ENCODE data around the gene MME. TPM values are rescaled to one million over a fixed set of nuclear protein-coding genes. Genes with fewer than 3 reads are reported as not detected.

MME gene
- total and polyA plus RNA-seq, 10 of the 15 experiments (the other 5 are each of a cell fraction or from before 2014, with no cell fraction given): under 0.01 to 0.23 (median 0.09) TPM; not detected in 3

- no peak for FAIRE-seq
- ChIA-PET POLR2A (no interaction called here), CTCF (no interaction called here), RAD21 (ENCODE audit: unreplicated experiment) (no interaction called here), SMC1A (ENCODE audit: uncharacterized antibody, unreplicated experiment) (interaction anchor here (1.1 kb wide), 1 partner anchor 8 kb away, joined by 3 read pairs; no protein-coding TSS in a partner anchor)
- Histone ChIP-seq H3K9ac (ENCODE audit: control insufficient read depth, insufficient read depth, low read length) (no peak overlapping the region), H3K9me3 (replicated peaks; ENCODE audit: control insufficient read depth, insufficient read depth, low read length) (no peaks in the 10 kb centered on the region), H3K27me3 (replicated peaks in 1 of 2; ENCODE audit: control insufficient read depth in 2 of 2, insufficient read depth in 2 of 2, low read length in 1 of 2) (no peaks in the 10 kb centered on the region; a peak in 1 of 4 replicates), H3K27ac (ENCODE audit: control insufficient read depth, insufficient read depth) (no peak overlapping the region), H3K36me3 (ENCODE audit: control insufficient read depth in 2 of 2, insufficient read depth in 2 of 2, low read length in 1 of 2) (no peaks in the 10 kb centered on the region), H3K4me3 (no peak overlapping the region), H4K20me1 (ENCODE audit: control insufficient read depth, insufficient read depth) (no peaks in the 10 kb centered on the region), H2AFZ (ENCODE audit: control insufficient read depth, low read depth, low read length) (no peak overlapping the region), H3K4me1 (ENCODE audit: control insufficient read depth, insufficient read depth, low read length) (no peaks in the 10 kb centered on the region), H3K79me2 (ENCODE audit: control insufficient read depth, insufficient read depth, low read length) (no peaks in the 10 kb centered on the region), H3K4me2 (ENCODE audit: control insufficient read depth, insufficient read depth) (no peak overlapping the region)
- intact Hi-C loops (cut with micrococcal nuclease; ENCODE audit: unreplicated experiment): no loop called here
- no peak for ATAC-seq
- no peak for DNase-seq (ENCODE audit: low read depth, low spot score)
- TF ChIP-seq NFXL1 (IDR thresholded peaks at IDR 0.05; ENCODE audit: borderline replicate concordance) (no peak), HSF1 (IDR thresholded peaks at IDR 0.05; ENCODE audit: low read depth, low read length) (no peak), MEF2A (IDR thresholded peaks at IDR 0.05; ENCODE audit: insufficient read depth, low read depth, low read length) (no peak), ZBTB33 (IDR thresholded peaks at IDR 0.05) (no peak), RUNX3 (IDR thresholded peaks at IDR 0.05; ENCODE audit: low read length) (no peak), MYB (IDR thresholded peaks at IDR 0.05; ENCODE audit: borderline replicate concordance, low read depth, low read length) (no peak), IRF3 (IDR thresholded peaks at IDR 0.05) (no peak), RAD51 (IDR thresholded peaks at IDR 0.05) (no peak), MTA3 (IDR thresholded peaks at IDR 0.05; ENCODE audit: borderline replicate concordance, low read length) (no peak), SUPT20H (IDR thresholded peaks at IDR 0.05; ENCODE audit: borderline replicate concordance, control insufficient read depth, low read depth, low read length) (no peak), PBX3 (IDR thresholded peaks at IDR 0.05; ENCODE audit: insufficient replicate concordance, low read depth, low read length) (no peak), USF1 (IDR thresholded peaks at IDR 0.05; ENCODE audit: borderline replicate concordance, extremely low read length, insufficient read depth, low read depth, low read length) (no peak), NR2C2 (IDR thresholded peaks at IDR 0.05; ENCODE audit: borderline replicate concordance, control insufficient read depth, insufficient read length, low read depth) (no peak)
- no TSS peak for BruUV-seq (replicated peaks)
- 0% methylated on average over 2 of the region's 2 CpGs for WGBS (ENCODE audit: insufficient coverage, insufficient replicate concordance, low lambda C conversion rate, missing lambda C conversion rate)
- in situ Hi-C loops (cut with MboI): no loop called here
Measured at GRCh38 chr3:155233213-155233612, 153.1 kb downstream of the MME start.

All from GM12878 (cell line).